HEK293 (cell line): Measurements from ENCODE around the gene HEXIM1.

Experiments
- AEBP2 ChIP-seq: fragments of 450-650 bp; formaldehyde crosslinking; IDR thresholded peaks from 2 replicates; pipeline ENCODE4 v1.5.1; 2016; ENCODE audit warnings: missing biosample characterization, missing genetic modification characterization, borderline replicate concordance
- BCL11A ChIP-seq: fragments of 450-650 bp; formaldehyde crosslinking; IDR thresholded peaks from 2 replicates; pipeline ENCODE4 v1.5.1; 2016; ENCODE audit warnings: low read depth, missing biosample characterization, missing genetic modification characterization
- EGR2 ChIP-seq: fragments of 450-650 bp; formaldehyde crosslinking; IDR thresholded peaks from 2 replicates; pipeline ENCODE4 v1.5.1; 2016; ENCODE audit warnings: low read depth, missing biosample characterization, missing genetic modification characterization
- GLIS1 ChIP-seq: fragments of 450-650 bp; formaldehyde crosslinking; IDR thresholded peaks from 2 replicates; pipeline ENCODE4 v1.5.1; 2016; ENCODE audit warnings: missing biosample characterization, missing genetic modification characterization
- HOXA7 ChIP-seq: sonication (generic); formaldehyde crosslinking; IDR thresholded peaks from 2 replicates; pipeline ENCODE4 v1.8.1; 2022; ENCODE audit warnings: missing genetic modification reagents, borderline replicate concordance
- MEIS1 ChIP-seq: sonication (generic); formaldehyde crosslinking; IDR thresholded peaks from 2 replicates; pipeline ENCODE4 v1.8.1; 2022; ENCODE audit warnings: missing genetic modification reagents, mild to moderate bottlenecking, borderline replicate concordance
- OVOL3 ChIP-seq: fragments of 450-650 bp; formaldehyde crosslinking; IDR thresholded peaks from 2 replicates; pipeline ENCODE4 v1.5.1; 2016; ENCODE audit warnings: missing biosample characterization, missing genetic modification characterization
- SETDB1 ChIP-seq: IDR thresholded peaks from one replicate; pipeline ENCODE4 v1.6.1; 2017; ENCODE audit warnings: mild to moderate bottlenecking, low read length, moderate library complexity, mixed read lengths; ENCODE audit not compliant: insufficient read length
- SP7 ChIP-seq: fragments of 450-650 bp; formaldehyde crosslinking; IDR thresholded peaks from 2 replicates; pipeline ENCODE4 v1.5.1; 2016; ENCODE audit warnings: missing biosample characterization, missing genetic modification characterization
- YY1 ChIP-seq: fragments of 450-650 bp; formaldehyde crosslinking; IDR thresholded peaks from 2 replicates; pipeline ENCODE4 v1.5.1; 2018; ENCODE audit warnings: missing biosample characterization, missing genetic modification characterization
- ZBTB7A ChIP-seq: fragments of 450-650 bp; formaldehyde crosslinking; IDR thresholded peaks from 2 replicates; pipeline ENCODE4 v1.5.1; 2016; ENCODE audit warnings: low read depth, missing biosample characterization, missing genetic modification characterization
- ZNF23 ChIP-seq: fragments of 450-650 bp; formaldehyde crosslinking; IDR thresholded peaks from 2 replicates; pipeline ENCODE4 v1.5.1; 2016; ENCODE audit warnings: missing biosample characterization, missing genetic modification characterization, borderline replicate concordance
- ZNF239 ChIP-seq: fragments of 450-650 bp; formaldehyde crosslinking; IDR thresholded peaks from 2 replicates; pipeline ENCODE4 v1.5.1; 2016; ENCODE audit warnings: missing biosample characterization, missing genetic modification characterization
- ZNF311 ChIP-seq: fragments of 450-650 bp; formaldehyde crosslinking; IDR thresholded peaks from 2 replicates; pipeline ENCODE4 v1.5.1; 2017; ENCODE audit warnings: missing biosample characterization, missing genetic modification characterization, borderline replicate concordance
- ZNF37A ChIP-seq: fragments of 450-650 bp; IDR thresholded peaks from 2 replicates; pipeline ENCODE4 v1.5.1; 2018; ENCODE audit warnings: missing biosample characterization, missing genetic modification characterization
- ZNF473 ChIP-seq: fragments of 450-650 bp; formaldehyde crosslinking; IDR thresholded peaks from 2 replicates; pipeline ENCODE4 v1.5.1; 2017; ENCODE audit warnings: missing biosample characterization, missing genetic modification characterization
- ZNF514 ChIP-seq: fragments of 450-650 bp; formaldehyde crosslinking; IDR thresholded peaks from 2 replicates; pipeline ENCODE4 v1.5.1; 2016; ENCODE audit warnings: missing biosample characterization, missing genetic modification characterization
- ZNF548 ChIP-seq: fragments of 450-650 bp; formaldehyde crosslinking; IDR thresholded peaks from 2 replicates; pipeline ENCODE4 v1.5.1; 2016; ENCODE audit warnings: missing biosample characterization, missing genetic modification characterization
- ZNF558 ChIP-seq: fragments of 450-650 bp; formaldehyde crosslinking; IDR thresholded peaks from 2 replicates; pipeline ENCODE4 v1.5.1; 2016; ENCODE audit warnings: missing biosample characterization, missing genetic modification characterization
- ZNF571 ChIP-seq: fragments of 450-650 bp; formaldehyde crosslinking; IDR thresholded peaks from 2 replicates; pipeline ENCODE4 v1.5.0; 2017; ENCODE audit warnings: missing biosample characterization, missing genetic modification characterization
- ZNF626 ChIP-seq: fragments of 450-650 bp; sonication (Bioruptor Pico); formaldehyde crosslinking; IDR thresholded peaks from 2 replicates; pipeline ENCODE4 v1.5.1; 2018; ENCODE audit warnings: missing biosample characterization, missing genetic modification characterization, inconsistent platforms
- ZNF629 ChIP-seq: fragments of 450-650 bp; formaldehyde crosslinking; IDR thresholded peaks from 2 replicates; pipeline ENCODE4 v1.5.1; 2017; ENCODE audit warnings: missing biosample characterization, missing genetic modification characterization
- ZNF677 ChIP-seq: fragments of 450-650 bp; IDR thresholded peaks from 2 replicates; pipeline ENCODE4 v1.5.0; 2018; ENCODE audit warnings: missing biosample characterization, mild to moderate bottlenecking, missing genetic modification characterization, moderate library complexity
- ZNF707 ChIP-seq: fragments of 450-650 bp; formaldehyde crosslinking; IDR thresholded peaks from 2 replicates; pipeline ENCODE4 v1.5.1; 2016; ENCODE audit warnings: missing biosample characterization, missing genetic modification characterization
- ZNF76 ChIP-seq: fragments of 450-650 bp; formaldehyde crosslinking; IDR thresholded peaks from 2 replicates; pipeline ENCODE4; 2016; ENCODE audit warnings: low read depth, missing biosample characterization, missing genetic modification characterization, borderline replicate concordance
- ZNF843 ChIP-seq: fragments of 450-650 bp; formaldehyde crosslinking; IDR thresholded peaks from 2 replicates; pipeline ENCODE4 v1.5.1; 2016; ENCODE audit warnings: missing biosample characterization, missing genetic modification characterization
- TF ChIP-seq, protein P1 (sequence below): fragments of 450-650 bp; formaldehyde crosslinking; IDR thresholded peaks from 2 replicates; pipeline ENCODE4 v1.5.1; 2016; ENCODE audit warnings: missing biosample characterization, missing genetic modification characterization
- TF ChIP-seq, protein P2 (sequence below): fragments of 450-650 bp; formaldehyde crosslinking; IDR thresholded peaks from 2 replicates; pipeline ENCODE4 v1.5.1; 2016; ENCODE audit warnings: missing biosample characterization, missing genetic modification characterization
- TF ChIP-seq, protein P3 (sequence below): fragments of 450-650 bp; formaldehyde crosslinking; IDR thresholded peaks from 2 replicates; pipeline ENCODE4 v1.5.0; 2017; ENCODE audit warnings: missing biosample characterization, missing genetic modification characterization, borderline replicate concordance
- TF ChIP-seq, protein P4 (sequence below): fragments of 450-650 bp; IDR thresholded peaks from 2 replicates; pipeline ENCODE4 v1.5.1; 2018; ENCODE audit warnings: missing biosample characterization, missing genetic modification characterization

Gene HEXIM1

DNA sequence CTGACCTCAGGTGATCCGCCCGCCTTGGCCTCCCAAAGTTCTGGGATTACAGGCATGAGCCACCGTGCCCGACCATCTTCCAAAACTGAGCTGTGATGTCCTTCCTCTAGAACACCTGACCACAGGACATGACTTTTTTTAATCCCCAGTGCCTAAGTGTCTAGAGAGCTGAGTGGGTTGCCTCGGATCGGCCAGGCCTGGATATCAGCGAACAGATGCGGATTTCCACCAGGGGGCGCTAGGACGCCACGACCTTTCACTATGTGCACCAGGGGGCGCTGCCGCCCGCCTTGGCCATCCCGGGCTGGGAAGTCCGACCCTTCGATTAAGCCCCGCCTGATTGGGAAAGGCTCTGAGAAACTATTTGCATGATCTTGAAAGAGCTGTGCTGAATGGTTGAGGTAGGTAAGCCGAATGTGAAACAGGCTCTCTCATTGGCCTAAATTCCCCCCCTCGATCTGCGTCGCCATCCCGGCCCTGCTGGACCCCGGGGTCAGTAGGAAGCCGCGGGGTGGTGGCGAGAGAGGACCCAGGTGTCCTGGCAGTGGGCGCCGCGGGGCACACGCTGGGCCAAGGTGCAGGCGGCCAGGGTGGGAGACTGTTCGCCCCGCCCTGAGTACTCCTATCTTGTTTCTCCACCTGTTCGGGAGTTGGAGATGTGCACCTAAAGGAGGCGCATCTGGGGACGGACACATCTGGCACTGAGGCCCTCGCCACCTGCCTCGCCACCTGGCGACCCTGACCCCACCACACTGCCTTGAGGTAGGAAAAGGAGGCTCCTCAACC lies 12.9 kb upstream of the HEXIM1 start, which contains the start of gene ACBD4 (continued):
- TF ChIP-seq, protein P1, sequence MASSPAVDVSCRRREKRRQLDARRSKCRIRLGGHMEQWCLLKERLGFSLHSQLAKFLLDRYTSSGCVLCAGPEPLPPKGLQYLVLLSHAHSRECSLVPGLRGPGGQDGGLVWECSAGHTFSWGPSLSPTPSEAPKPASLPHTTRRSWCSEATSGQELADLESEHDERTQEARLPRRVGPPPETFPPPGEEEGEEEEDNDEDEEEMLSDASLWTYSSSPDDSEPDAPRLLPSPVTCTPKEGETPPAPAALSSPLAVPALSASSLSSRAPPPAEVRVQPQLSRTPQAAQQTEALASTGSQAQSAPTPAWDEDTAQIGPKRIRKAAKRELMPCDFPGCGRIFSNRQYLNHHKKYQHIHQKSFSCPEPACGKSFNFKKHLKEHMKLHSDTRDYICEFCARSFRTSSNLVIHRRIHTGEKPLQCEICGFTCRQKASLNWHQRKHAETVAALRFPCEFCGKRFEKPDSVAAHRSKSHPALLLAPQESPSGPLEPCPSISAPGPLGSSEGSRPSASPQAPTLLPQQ (tag by site-specific recombination), result peak; percentile 53; the same call in 1 of the 2 replicates
- no peak for TF ChIP-seq ZNF473 (tag by site-specific recombination)
- TF ChIP-seq BCL11A (tag by site-specific recombination), result peak; percentile 55
- TF ChIP-seq YY1 (tag by site-specific recombination), result peak; percentile 29; the same call in 1 of the 2 replicates
- no peak for TF ChIP-seq ZBTB7A (tag by site-specific recombination)
- TF ChIP-seq ZNF311 (tag by site-specific recombination), result no peak
- TF ChIP-seq, protein P2, sequence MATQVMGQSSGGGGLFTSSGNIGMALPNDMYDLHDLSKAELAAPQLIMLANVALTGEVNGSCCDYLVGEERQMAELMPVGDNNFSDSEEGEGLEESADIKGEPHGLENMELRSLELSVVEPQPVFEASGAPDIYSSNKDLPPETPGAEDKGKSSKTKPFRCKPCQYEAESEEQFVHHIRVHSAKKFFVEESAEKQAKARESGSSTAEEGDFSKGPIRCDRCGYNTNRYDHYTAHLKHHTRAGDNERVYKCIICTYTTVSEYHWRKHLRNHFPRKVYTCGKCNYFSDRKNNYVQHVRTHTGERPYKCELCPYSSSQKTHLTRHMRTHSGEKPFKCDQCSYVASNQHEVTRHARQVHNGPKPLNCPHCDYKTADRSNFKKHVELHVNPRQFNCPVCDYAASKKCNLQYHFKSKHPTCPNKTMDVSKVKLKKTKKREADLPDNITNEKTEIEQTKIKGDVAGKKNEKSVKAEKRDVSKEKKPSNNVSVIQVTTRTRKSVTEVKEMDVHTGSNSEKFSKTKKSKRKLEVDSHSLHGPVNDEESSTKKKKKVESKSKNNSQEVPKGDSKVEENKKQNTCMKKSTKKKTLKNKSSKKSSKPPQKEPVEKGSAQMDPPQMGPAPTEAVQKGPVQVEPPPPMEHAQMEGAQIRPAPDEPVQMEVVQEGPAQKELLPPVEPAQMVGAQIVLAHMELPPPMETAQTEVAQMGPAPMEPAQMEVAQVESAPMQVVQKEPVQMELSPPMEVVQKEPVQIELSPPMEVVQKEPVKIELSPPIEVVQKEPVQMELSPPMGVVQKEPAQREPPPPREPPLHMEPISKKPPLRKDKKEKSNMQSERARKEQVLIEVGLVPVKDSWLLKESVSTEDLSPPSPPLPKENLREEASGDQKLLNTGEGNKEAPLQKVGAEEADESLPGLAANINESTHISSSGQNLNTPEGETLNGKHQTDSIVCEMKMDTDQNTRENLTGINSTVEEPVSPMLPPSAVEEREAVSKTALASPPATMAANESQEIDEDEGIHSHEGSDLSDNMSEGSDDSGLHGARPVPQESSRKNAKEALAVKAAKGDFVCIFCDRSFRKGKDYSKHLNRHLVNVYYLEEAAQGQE, result no peak
- peak; percentile 63; the same call in 1 of the 2 replicates for TF ChIP-seq ZNF558
- no peak for TF ChIP-seq ZNF571
- TF ChIP-seq AEBP2 (tag by site-specific recombination), result no peak
- TF ChIP-seq, protein P3, sequence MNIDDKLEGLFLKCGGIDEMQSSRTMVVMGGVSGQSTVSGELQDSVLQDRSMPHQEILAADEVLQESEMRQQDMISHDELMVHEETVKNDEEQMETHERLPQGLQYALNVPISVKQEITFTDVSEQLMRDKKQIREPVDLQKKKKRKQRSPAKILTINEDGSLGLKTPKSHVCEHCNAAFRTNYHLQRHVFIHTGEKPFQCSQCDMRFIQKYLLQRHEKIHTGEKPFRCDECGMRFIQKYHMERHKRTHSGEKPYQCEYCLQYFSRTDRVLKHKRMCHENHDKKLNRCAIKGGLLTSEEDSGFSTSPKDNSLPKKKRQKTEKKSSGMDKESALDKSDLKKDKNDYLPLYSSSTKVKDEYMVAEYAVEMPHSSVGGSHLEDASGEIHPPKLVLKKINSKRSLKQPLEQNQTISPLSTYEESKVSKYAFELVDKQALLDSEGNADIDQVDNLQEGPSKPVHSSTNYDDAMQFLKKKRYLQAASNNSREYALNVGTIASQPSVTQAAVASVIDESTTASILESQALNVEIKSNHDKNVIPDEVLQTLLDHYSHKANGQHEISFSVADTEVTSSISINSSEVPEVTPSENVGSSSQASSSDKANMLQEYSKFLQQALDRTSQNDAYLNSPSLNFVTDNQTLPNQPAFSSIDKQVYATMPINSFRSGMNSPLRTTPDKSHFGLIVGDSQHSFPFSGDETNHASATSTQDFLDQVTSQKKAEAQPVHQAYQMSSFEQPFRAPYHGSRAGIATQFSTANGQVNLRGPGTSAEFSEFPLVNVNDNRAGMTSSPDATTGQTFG (tag by site-specific recombination), result no peak
- 0 out of 2 replicates have a peak, but pooled peaks have one; percentile 24 for TF ChIP-seq ZNF76 (tag by site-specific recombination)
- TF ChIP-seq HOXA7 (CRISPR knock-in tag), result peak; percentile 96
- TF ChIP-seq ZNF677 (tag by site-specific recombination), result no peak
- TF ChIP-seq EGR2 (tag by site-specific recombination), result no peak
- peak; percentile 70; the same call in 1 of the 2 replicates for TF ChIP-seq SP7 (tag by site-specific recombination)
- TF ChIP-seq ZNF548 (tag by site-specific recombination), result 0 out of 2 replicates have a peak, but pooled peaks have one; percentile 16
- no peak for TF ChIP-seq ZNF37A (tag by site-specific recombination)
- TF ChIP-seq ZNF629 (tag by site-specific recombination), result peak; percentile 82
- TF ChIP-seq, protein P4, sequence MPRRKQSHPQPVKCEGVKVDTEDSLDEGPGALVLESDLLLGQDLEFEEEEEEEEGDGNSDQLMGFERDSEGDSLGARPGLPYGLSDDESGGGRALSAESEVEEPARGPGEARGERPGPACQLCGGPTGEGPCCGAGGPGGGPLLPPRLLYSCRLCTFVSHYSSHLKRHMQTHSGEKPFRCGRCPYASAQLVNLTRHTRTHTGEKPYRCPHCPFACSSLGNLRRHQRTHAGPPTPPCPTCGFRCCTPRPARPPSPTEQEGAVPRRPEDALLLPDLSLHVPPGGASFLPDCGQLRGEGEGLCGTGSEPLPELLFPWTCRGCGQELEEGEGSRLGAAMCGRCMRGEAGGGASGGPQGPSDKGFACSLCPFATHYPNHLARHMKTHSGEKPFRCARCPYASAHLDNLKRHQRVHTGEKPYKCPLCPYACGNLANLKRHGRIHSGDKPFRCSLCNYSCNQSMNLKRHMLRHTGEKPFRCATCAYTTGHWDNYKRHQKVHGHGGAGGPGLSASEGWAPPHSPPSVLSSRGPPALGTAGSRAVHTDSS (tag by site-specific recombination), result no peak
- no peak for TF ChIP-seq ZNF23
- TF ChIP-seq ZNF707, result no peak
- TF ChIP-seq MEIS1 (CRISPR knock-in tag), result no peak
- no peak for TF ChIP-seq ZNF626 (tag by site-specific recombination)
- no peak for TF ChIP-seq OVOL3 (tag by site-specific recombination)
- TF ChIP-seq SETDB1, result peak; percentile 61
- TF ChIP-seq GLIS1, result peak; percentile 85
- no peak for TF ChIP-seq ZNF843 (tag by site-specific recombination)
- TF ChIP-seq ZNF514 (tag by site-specific recombination), result no peak
- no peak for TF ChIP-seq ZNF239 (tag by site-specific recombination)
